Neural progenitor cell (in vitro differentiated cells): Measurements from ENCODE around the gene PATJ.
"Not testable (repeated sequence)": the region's sequence is repeated elsewhere in the genome, so short reads cannot be mapped to it uniquely, and the experiment has no call there.

Experiments used
- EZH2 ChIP-seq: fragments of 200-600 bp; sonication (generic); IDR thresholded peaks from 2 replicates; pipeline ENCODE4 v1.6.1; 2017; ENCODE audit warnings: antibody characterized with exemption, mild to moderate bottlenecking, moderate library complexity
- TF ChIP-seq, protein P1 (sequence below): fragments of 200-600 bp; sonication (generic); IDR thresholded peaks from 2 replicates; pipeline ENCODE4 v1.5.1; 2017; ENCODE audit warnings: antibody characterized with exemption, mild to moderate bottlenecking

GRCh38 chr1:62170380-62170779 is 428.1 kb downstream of the PATJ start:
- TF ChIP-seq, protein P1, sequence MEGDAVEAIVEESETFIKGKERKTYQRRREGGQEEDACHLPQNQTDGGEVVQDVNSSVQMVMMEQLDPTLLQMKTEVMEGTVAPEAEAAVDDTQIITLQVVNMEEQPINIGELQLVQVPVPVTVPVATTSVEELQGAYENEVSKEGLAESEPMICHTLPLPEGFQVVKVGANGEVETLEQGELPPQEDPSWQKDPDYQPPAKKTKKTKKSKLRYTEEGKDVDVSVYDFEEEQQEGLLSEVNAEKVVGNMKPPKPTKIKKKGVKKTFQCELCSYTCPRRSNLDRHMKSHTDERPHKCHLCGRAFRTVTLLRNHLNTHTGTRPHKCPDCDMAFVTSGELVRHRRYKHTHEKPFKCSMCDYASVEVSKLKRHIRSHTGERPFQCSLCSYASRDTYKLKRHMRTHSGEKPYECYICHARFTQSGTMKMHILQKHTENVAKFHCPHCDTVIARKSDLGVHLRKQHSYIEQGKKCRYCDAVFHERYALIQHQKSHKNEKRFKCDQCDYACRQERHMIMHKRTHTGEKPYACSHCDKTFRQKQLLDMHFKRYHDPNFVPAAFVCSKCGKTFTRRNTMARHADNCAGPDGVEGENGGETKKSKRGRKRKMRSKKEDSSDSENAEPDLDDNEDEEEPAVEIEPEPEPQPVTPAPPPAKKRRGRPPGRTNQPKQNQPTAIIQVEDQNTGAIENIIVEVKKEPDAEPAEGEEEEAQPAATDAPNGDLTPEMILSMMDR, result not testable (repeated sequence)
- TF ChIP-seq EZH2, result not testable (repeated sequence)
